Thoracic aorta (tissue), 2 donors: Measurements from ENCODE around the gene GNB1. TPM values are rescaled to one million over a fixed set of nuclear protein-coding genes. Genes with fewer than 3 reads are reported as not detected.

ENCODE experiments used
- ATAC-seq: fragments of 150-250 bp; one replicate; pipeline ENCODE4 v1.8.0; 2017; ENCODE audit warnings: low read depth; ENCODE audit not compliant: insufficient number of reproducible peaks, low FRiP score
- DNase-seq: peaks from one replicate; pipeline ENCODE4 v3.0.0-alpha.2; 2020; ENCODE audit warnings: low spot score
- H3K27ac ChIP-seq, 2 donors: fragments of 200-600 bp; sonication (generic); 1 replicate in 1 of 2; 2 replicates in 1 of 2; pipeline ENCODE4 v1.5.1; 2016; ENCODE audit warnings: mild to moderate bottlenecking in 2 of 2, moderate library complexity in 2 of 2
- H3K27me3 ChIP-seq: fragments of 200-600 bp; sonication (generic); replicated peaks from 2 replicates; pipeline ENCODE4 v1.6.0; 2016; ENCODE audit warnings: mild to moderate bottlenecking; ENCODE audit not compliant: insufficient read depth
- H3K36me3 ChIP-seq: fragments of 200-600 bp; sonication (generic); one replicate; pipeline ENCODE4 v1.5.1; 2016
- H3K4me1 ChIP-seq, 2 donors: fragments of 200-600 bp; sonication (generic); 1 replicate in 1 of 2; 2 replicates in 1 of 2; pipeline versions ENCODE4 v1.5.1 to v1.6.0; 2016; ENCODE audit warnings: low read depth in 2 of 2, mild to moderate bottlenecking in 1 of 2; ENCODE audit not compliant: control insufficient read depth in 1 of 2
- H3K4me3 ChIP-seq: fragments of 200-600 bp; sonication (generic); 2 replicates; pipeline ENCODE4 v1.5.1; 2016; ENCODE audit warnings: mild to moderate bottlenecking
- H3K9me3 ChIP-seq: fragments of 200-600 bp; sonication (generic); 2 replicates; pipeline ENCODE4 v1.5.1; 2016
- total RNA-seq, 2 donors: library from RNA; depleted of rRNA; stranded (reverse); fragments of >200 nt; gene quantifications; one replicate each; pipeline versions ENCODE4 v1.1.0 to v1.2.3, GENCODE V29; 2016
- TF ChIP-seq, protein P1 (sequence below): fragments of 200-600 bp; sonication (generic); IDR thresholded peaks from one replicate; pipeline ENCODE4 v1.5.1; 2019; ENCODE audit warnings: antibody characterized with exemption

Gene GNB1
- total RNA-seq, 2 donors from 2014 or later: 169 to 200 TPM

DNA sequence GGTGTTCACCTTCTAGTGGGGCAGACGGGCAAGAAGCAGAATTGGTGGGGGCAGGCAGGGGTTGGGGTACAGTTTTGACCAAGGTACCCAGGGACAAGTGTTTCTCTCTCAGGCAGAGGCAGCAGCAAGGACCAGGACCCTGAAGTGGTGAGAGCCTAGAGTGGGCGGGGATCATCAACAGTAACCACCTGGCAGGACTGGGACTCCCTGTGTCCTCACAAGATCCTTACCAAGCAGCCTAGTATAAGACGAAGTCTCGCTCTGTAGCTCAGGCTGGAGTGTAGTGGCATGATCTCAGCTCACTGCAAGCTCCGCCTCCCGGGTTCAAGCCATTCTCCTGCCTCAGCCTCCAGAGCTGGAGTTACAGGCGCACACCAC, 109.4 kb downstream of the GNB1 start:
- Histone ChIP-seq H3K4me3 (no peak overlapping the region), H3K27me3 (no peaks in the 10 kb centered on the region), H3K9me3 (no peaks in the 10 kb centered on the region), H3K36me3 (peaks cover 6% of the 10 kb centered on the region), H3K27ac (peak overlapping the region in 1 of 2 donors; percentile 85), H3K4me1 (peaks cover 40 to 53% of the 10 kb centered on the region in 2 donors)
- TF ChIP-seq, protein P1, sequence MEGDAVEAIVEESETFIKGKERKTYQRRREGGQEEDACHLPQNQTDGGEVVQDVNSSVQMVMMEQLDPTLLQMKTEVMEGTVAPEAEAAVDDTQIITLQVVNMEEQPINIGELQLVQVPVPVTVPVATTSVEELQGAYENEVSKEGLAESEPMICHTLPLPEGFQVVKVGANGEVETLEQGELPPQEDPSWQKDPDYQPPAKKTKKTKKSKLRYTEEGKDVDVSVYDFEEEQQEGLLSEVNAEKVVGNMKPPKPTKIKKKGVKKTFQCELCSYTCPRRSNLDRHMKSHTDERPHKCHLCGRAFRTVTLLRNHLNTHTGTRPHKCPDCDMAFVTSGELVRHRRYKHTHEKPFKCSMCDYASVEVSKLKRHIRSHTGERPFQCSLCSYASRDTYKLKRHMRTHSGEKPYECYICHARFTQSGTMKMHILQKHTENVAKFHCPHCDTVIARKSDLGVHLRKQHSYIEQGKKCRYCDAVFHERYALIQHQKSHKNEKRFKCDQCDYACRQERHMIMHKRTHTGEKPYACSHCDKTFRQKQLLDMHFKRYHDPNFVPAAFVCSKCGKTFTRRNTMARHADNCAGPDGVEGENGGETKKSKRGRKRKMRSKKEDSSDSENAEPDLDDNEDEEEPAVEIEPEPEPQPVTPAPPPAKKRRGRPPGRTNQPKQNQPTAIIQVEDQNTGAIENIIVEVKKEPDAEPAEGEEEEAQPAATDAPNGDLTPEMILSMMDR: no peak
- no peak for DNase-seq
- no peak for ATAC-seq

DNA sequence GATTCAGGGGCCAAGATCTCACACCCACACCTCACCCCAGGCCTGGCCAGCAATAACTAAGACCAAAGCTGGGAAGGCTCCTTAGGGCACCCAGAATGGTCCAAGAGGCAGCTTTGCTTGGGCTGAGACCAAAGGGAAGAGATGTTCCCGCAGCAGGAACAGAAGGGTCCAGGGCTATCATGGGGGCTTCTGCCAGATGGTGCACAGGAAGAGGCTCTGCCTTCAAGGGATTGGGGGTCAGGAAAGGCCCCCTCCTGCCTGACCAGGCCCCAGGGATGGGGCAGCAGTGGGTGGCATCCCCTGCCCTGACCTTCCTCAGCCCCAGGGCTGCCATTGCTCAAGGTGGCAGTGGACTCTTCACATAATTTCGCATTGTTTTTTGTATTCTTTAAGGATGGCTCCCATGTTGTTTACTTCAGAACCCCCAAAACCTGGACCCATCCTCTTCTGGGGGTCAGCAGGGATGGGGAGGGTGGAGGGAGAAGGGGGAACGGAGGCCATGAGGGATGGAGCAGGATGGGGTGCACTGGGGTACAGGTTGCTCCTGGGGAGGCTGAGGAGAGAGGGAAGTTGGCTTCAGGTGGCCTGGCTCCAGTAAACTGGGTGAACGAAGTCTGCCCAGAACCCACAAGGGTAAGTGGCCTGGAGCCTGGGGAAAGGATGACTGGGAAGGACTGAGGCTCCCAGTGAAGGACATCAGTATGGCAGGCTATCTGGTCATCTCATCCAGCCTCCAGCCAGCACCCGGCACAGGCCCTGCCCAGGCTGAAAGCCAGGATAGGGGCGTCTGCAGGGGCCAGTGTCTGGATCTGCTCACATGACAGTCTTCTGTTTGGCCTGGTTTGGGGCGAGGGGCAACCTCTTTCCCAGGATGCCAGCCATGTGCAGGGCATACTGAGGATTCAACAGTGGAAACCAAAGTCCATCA, 110.0 kb downstream of the GNB1 start:
- Histone ChIP-seq H3K27me3 (no peaks in the 10 kb centered on the region), H3K27ac (peak overlapping the region in 1 of 2 donors; percentile 4), H3K4me1 (peaks cover 46 to 60% of the 10 kb centered on the region in 2 donors), H3K36me3 (peaks cover 6% of the 10 kb centered on the region), H3K4me3 (no peak overlapping the region), H3K9me3 (no peaks in the 10 kb centered on the region)
- DNase-seq (no peak), ATAC-seq (no peak)
- TF ChIP-seq, protein P1: no peak

DNA sequence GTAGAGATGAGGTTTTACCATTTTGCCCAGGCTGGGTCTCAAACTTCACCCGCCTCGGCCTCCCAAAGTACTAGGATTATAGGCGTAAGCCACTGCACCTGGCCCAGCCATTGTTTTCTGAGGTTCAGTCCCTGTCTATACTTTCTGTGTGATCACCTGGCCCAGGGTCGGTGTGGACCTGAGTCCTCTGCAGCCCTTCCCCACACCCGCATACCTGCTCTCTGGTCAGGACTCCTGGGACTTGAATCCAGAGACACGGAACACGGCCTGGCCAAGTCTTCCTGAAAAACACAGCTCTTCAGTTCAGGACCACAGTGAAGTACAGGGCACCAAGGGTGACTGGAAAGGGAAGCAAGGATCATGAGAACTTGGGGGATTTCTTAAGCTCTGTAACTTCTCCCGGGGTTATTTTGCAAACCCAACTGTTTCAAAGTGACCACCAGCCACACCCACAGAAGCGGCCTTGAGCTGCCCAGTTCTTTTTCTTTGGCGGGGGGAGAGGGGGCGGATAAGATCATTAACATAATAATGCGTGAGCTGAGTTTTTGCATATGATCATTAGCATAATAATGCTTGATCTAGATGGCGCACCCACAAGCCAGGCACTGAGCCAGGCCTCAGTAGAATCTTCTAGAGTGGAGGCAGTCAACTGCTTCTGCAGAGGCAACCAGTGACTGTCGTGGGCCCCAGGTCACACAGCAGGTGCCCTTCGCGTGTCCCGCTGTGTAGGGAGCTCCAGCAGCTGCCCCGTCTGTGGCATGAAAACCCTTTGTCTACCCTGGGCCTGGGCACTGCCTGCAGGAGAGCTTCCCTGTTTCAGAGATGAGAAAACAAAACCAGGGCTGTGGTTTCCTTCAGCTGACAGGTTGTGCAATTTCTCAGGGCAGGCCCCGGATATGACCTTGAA, 110.9 kb downstream of the GNB1 start:
- peaks cover 2% of the 10 kb centered on the region for H3K36me3 ChIP-seq
- ATAC-seq (no peak), DNase-seq (no peak)
- H3K4me1 ChIP-seq: peaks cover 54 to 69% of the 10 kb centered on the region in 2 donors
- peak overlapping the region; percentile 74 for H3K4me3 ChIP-seq
- H3K27ac ChIP-seq: peak overlapping the region in 1 of 2 donors; percentile 4
- no peaks in the 10 kb centered on the region for H3K9me3 ChIP-seq
- TF ChIP-seq, protein P1: no peak
- H3K27me3 ChIP-seq: no peaks in the 10 kb centered on the region

DNA sequence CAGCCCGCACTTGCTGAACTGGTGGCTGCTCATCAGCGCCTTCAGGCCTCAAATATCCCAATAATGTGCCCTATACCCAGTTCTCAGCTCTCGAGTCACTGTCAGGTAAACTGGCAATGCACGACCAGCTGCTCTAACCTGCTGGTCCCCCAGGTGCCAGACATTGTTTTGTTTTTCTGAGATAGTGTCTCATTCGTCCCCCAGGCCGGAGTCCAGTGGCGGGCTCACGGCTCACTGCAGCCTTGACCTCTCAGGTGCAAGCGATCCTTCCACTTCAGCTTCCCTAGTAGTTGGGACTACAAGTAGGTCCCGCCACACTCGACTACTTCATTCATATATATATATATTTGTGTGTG, 111.6 kb downstream of the GNB1 start:
- ATAC-seq: no peak
- no peaks in the 10 kb centered on the region for H3K36me3 ChIP-seq

More for the DNA sequence above, 111.6 kb downstream of the GNB1 start:
- TF ChIP-seq, protein P1: no peak
- DNase-seq: no peak
- Histone ChIP-seq H3K27ac (peak overlapping the region in 1 of 2 donors; percentile 53), H3K4me3 (peak overlapping the region; percentile 74), H3K9me3 (no peaks in the 10 kb centered on the region), H3K27me3 (no peaks in the 10 kb centered on the region), H3K4me1 (peaks cover 57 to 74% of the 10 kb centered on the region in 2 donors)
